WTC11 (cell line): ENCODE results near the gene NAB1. TPM values are rescaled to one million over a fixed set of nuclear protein-coding genes. Genes with fewer than 3 reads are reported as not detected.

Experiments used
- ATAC-seq: fragments of 200-7000 bp; cut with Tn5 transposase; 2 replicates; pipeline ENCODE4 v1.10.0; 2021; ENCODE audit warnings: mild to moderate bottlenecking, moderate library complexity
- CTCF ChIA-PET: fragments of 300-600 bp; sonication (Branson Sonifier 250); formaldehyde crosslinking; loops from one replicate; lab custom pipeline; 2021; ENCODE audit warnings: antibody characterized with exemption; lab: Charles Lee
- POLR2A ChIA-PET: fragments of 350-600 bp; sonication (Branson Sonifier 250); formaldehyde crosslinking; loops from one replicate; lab custom pipeline; 2021; ENCODE audit warnings: antibody characterized with exemption; lab: Charles Lee
- DNase-seq: peaks from one replicate; pipeline ENCODE4 v3.0.0; 2021; ENCODE audit warnings: low spot score
- H3K27ac Mint-ChIP-seq: 2 replicates; pipeline ENCODE4 v1.8.0; 2021; ENCODE audit warnings: mixed read lengths
- H3K27me3 Mint-ChIP-seq: 2 replicates; pipeline ENCODE4 v1.8.0; 2021; ENCODE audit warnings: low read depth, mild to moderate bottlenecking, moderate library complexity, mixed read lengths
- H3K36me3 Mint-ChIP-seq: 2 replicates; pipeline ENCODE4 v1.8.0; 2021; ENCODE audit warnings: mixed read lengths
- H3K4me1 Mint-ChIP-seq: 2 replicates; pipeline ENCODE4 v1.8.0; 2022; ENCODE audit warnings: mixed read lengths
- H3K4me3 Mint-ChIP-seq: 2 replicates; pipeline ENCODE4 v1.8.0; 2021; ENCODE audit warnings: mild to moderate bottlenecking, moderate library complexity, mixed read lengths
- H3K9me3 Mint-ChIP-seq: 2 replicates; pipeline ENCODE4 v1.8.0; 2021; ENCODE audit warnings: mixed read lengths
- EMX1 ChIP-seq: fragments of 250-450 bp; sonication (Bioruptor Pico); IDR thresholded peaks from 2 replicates; pipeline ENCODE4 v1.8.0; 2021; ENCODE audit warnings: mild to moderate bottlenecking
- ERG ChIP-seq: fragments of 250-450 bp; sonication (Bioruptor Pico); IDR thresholded peaks from 2 replicates; pipeline ENCODE4 v1.8.0; 2021; ENCODE audit warnings: mild to moderate bottlenecking
- ESRRA ChIP-seq: sonication (generic); formaldehyde crosslinking; IDR thresholded peaks from 2 replicates; pipeline ENCODE4 v1.8.1; 2022; ENCODE audit warnings: mild to moderate bottlenecking, missing genetic modification reagents, borderline replicate concordance
- ETV6 ChIP-seq: sonication (generic); formaldehyde crosslinking; IDR thresholded peaks from 2 replicates; pipeline ENCODE4 v1.8.1; 2022; ENCODE audit warnings: mild to moderate bottlenecking, missing genetic modification reagents
- FOXP1 ChIP-seq: sonication (generic); formaldehyde crosslinking; IDR thresholded peaks from 2 replicates; pipeline ENCODE4 v1.8.0; 2022; ENCODE audit warnings: missing genetic modification reagents, mild to moderate bottlenecking, moderate library complexity, borderline replicate concordance
- FOXP4 ChIP-seq: sonication (generic); formaldehyde crosslinking; IDR thresholded peaks from 2 replicates; pipeline ENCODE4 v1.8.0; 2022; ENCODE audit warnings: mild to moderate bottlenecking, missing genetic modification reagents
- HMGXB4 ChIP-seq: sonication (generic); formaldehyde crosslinking; IDR thresholded peaks from 2 replicates; pipeline ENCODE4 v1.8.1; 2023; ENCODE audit warnings: mild to moderate bottlenecking, moderate library complexity, missing genetic modification reagents
- IRF1 ChIP-seq: sonication (generic); formaldehyde crosslinking; IDR thresholded peaks from 2 replicates; pipeline ENCODE4 v1.8.0; 2023; ENCODE audit warnings: missing genetic modification reagents
- JUN ChIP-seq: sonication (generic); formaldehyde crosslinking; IDR thresholded peaks from 2 replicates; pipeline ENCODE4 v1.8.0; 2023; ENCODE audit warnings: mild to moderate bottlenecking, missing genetic modification reagents
- KAT7 ChIP-seq: sonication (generic); formaldehyde crosslinking; IDR thresholded peaks from 2 replicates; pipeline ENCODE4 v1.8.1; 2023; ENCODE audit warnings: missing genetic modification reagents, mild to moderate bottlenecking, borderline replicate concordance
- MYBL2 ChIP-seq: sonication (generic); formaldehyde crosslinking; IDR thresholded peaks from 2 replicates; pipeline ENCODE4 v1.8.1; 2023; ENCODE audit warnings: mild to moderate bottlenecking, moderate library complexity, missing genetic modification reagents
- NR1H2 ChIP-seq: sonication (generic); formaldehyde crosslinking; IDR thresholded peaks from 2 replicates; pipeline ENCODE4 v1.9.0; 2021; ENCODE audit warnings: mild to moderate bottlenecking, moderate library complexity, missing genetic modification reagents
- OVOL2 ChIP-seq: fragments of 250-450 bp; sonication (Bioruptor Pico); IDR thresholded peaks from 2 replicates; pipeline ENCODE4 v1.9.0; 2021; ENCODE audit warnings: mild to moderate bottlenecking, borderline replicate concordance
- SOX15 ChIP-seq: fragments of 250-450 bp; sonication (Bioruptor Pico); IDR thresholded peaks from 2 replicates; pipeline ENCODE4 v1.9.0; 2021; ENCODE audit warnings: mild to moderate bottlenecking
- STAT6 ChIP-seq: sonication (generic); formaldehyde crosslinking; conservative IDR thresholded peaks from 2 replicates; pipeline ENCODE4 v1.8.1; 2023; ENCODE audit warnings: mild to moderate bottlenecking, low read depth, missing genetic modification reagents, moderate library complexity
- ZBTB43 ChIP-seq: sonication (generic); formaldehyde crosslinking; IDR thresholded peaks from 2 replicates; pipeline ENCODE4 v1.8.1; 2023; ENCODE audit warnings: mild to moderate bottlenecking, missing genetic modification reagents
- ZNF317 ChIP-seq: sonication (generic); formaldehyde crosslinking; IDR thresholded peaks from 2 replicates; pipeline ENCODE4 v1.8.1; 2023; ENCODE audit warnings: low read depth, mild to moderate bottlenecking, moderate library complexity, missing genetic modification reagents, borderline replicate concordance
- ZNF423 ChIP-seq: fragments of 250-450 bp; sonication (Bioruptor Pico); IDR thresholded peaks from 2 replicates; pipeline ENCODE4 v2.1.2; 2022; ENCODE audit warnings: mild to moderate bottlenecking, moderate library complexity
- total RNA-seq: library from RNA; stranded (reverse); gene quantifications from 3 replicates; pipeline ENCODE4 v1.2.3, GENCODE V29; 2021

The NAB1 gene
- total RNA-seq, 1 experiment from 2014 or later: 32.0 TPM

GRCh38 chr2:190668892-190669291 lies 20.0 kb downstream of the NAB1 start:
- no peaks in the 10 kb centered on the region for H3K27me3 Mint-ChIP-seq
- no peak overlapping the region for H3K4me3 Mint-ChIP-seq
- no peaks in the 10 kb centered on the region; the same call in 1 of the 2 replicates for H3K4me1 Mint-ChIP-seq
- TF ChIP-seq ZNF317 (CRISPR knock-in tag): no peak
- no peak for TF ChIP-seq JUN (CRISPR knock-in tag)
- TF ChIP-seq ZBTB43 (CRISPR knock-in tag): no peak
- TF ChIP-seq KAT7 (CRISPR knock-in tag): no peak
- no peak for TF ChIP-seq ETV6
- TF ChIP-seq HMGXB4 (CRISPR knock-in tag): no peak
- TF ChIP-seq FOXP1 (CRISPR knock-in tag): no peak
- TF ChIP-seq SOX15: no peak
- TF ChIP-seq IRF1 (CRISPR knock-in tag): no peak
- no peak for TF ChIP-seq STAT6 (CRISPR knock-in tag)
- no peak for TF ChIP-seq NR1H2 (CRISPR knock-in tag)
- TF ChIP-seq, all 79 proteins: peak for 0
- H3K9me3 Mint-ChIP-seq: peaks cover 8% of the 10 kb centered on the region
- CTCF ChIA-PET: no interaction called here
- DNase-seq: no peak
- H3K27ac Mint-ChIP-seq: no peak overlapping the region
- peaks cover 25% of the 10 kb centered on the region for H3K36me3 Mint-ChIP-seq
- no peak for ATAC-seq
- POLR2A ChIA-PET: no interaction called here

GRCh38 chr2:190670182-190670946 lies 21.5 kb downstream of the NAB1 start:
- no peak overlapping the region for H3K27ac Mint-ChIP-seq
- H3K36me3 Mint-ChIP-seq: peaks cover 21% of the 10 kb centered on the region
- H3K4me1 Mint-ChIP-seq: peaks cover 2% of the 10 kb centered on the region
- ChIA-PET POLR2A (no interaction called here), CTCF (interaction anchor here (1.5 kb wide), 1 partner anchor 10 kb away, joined by 4 read pairs; no protein-coding TSS in a partner anchor)
- no peaks in the 10 kb centered on the region for H3K27me3 Mint-ChIP-seq
- no peak overlapping the region for H3K4me3 Mint-ChIP-seq
- TF ChIP-seq OVOL2 (CRISPR knock-in tag) (no peak), FOXP4 (CRISPR knock-in tag) (no peak), ERG (CRISPR knock-in tag) (no peak), EMX1 (CRISPR knock-in tag) (no peak), ESRRA (CRISPR knock-in tag) (no peak), STAT6 (CRISPR knock-in tag) (no peak), ZNF423 (no peak), MYBL2 (CRISPR knock-in tag) (no peak), JUN (CRISPR knock-in tag) (no peak)
- DNase-seq: no peak
- ATAC-seq: no peak
- H3K9me3 Mint-ChIP-seq: peaks cover 5% of the 10 kb centered on the region
